H1 (cell line): ENCODE measurements around the gene TOP3A. TPM values are rescaled to one million over a fixed set of nuclear protein-coding genes. Genes with fewer than 3 reads are reported as not detected.

ENCODE experiments used
- CTCF ChIA-PET: fragments of 300-600 bp; sonication (Branson Sonifier 250); formaldehyde crosslinking; loops from one replicate; lab custom pipeline; 2021; ENCODE audit not compliant: partially characterized antibody; lab: Charles Lee
- POLR2A ChIA-PET: fragments of 300-600 bp; sonication (Branson Sonifier 250); formaldehyde crosslinking; loops from one replicate; lab custom pipeline; 2021; ENCODE audit warnings: inconsistent platforms; ENCODE audit not compliant: partially characterized antibody; lab: Charles Lee
- DNase-seq, 2 experiments: peaks; one replicate each; pipeline versions ENCODE4 v3.0.0 to v3.0.0-alpha.2; 2010 to 2022; ENCODE audit warnings: low spot score in 2 of 2, low read depth in 1 of 2, mixed read lengths in 1 of 2
- FAIRE-seq: peaks from 2 replicates; lab custom pipeline; 2011; peaks lifted over from hg19 to GRCh38; lab: Jason Lieb, UNC
- H2AFZ ChIP-seq: 2 replicates; pipeline ENCODE4 v1.8.1; 2012; ENCODE audit warnings: low read length, inconsistent platforms
- H2AK5ac ChIP-seq: 2 replicates; pipeline ENCODE4 v1.6.1; 2013; ENCODE audit warnings: low read depth, low read length
- H2BK120ac ChIP-seq: replicated peaks from 2 replicates; pipeline ENCODE3; 2013; ENCODE audit warnings: low read depth, low read length, inconsistent platforms
- H2BK12ac ChIP-seq: 2 replicates; pipeline ENCODE4 v1.6.1; 2013; ENCODE audit warnings: low read depth, low read length
- H2BK15ac ChIP-seq: 2 replicates; pipeline ENCODE4 v1.6.1; 2013; ENCODE audit warnings: low read length
- H2BK20ac ChIP-seq: 2 replicates; pipeline ENCODE4 v1.6.1; 2013; ENCODE audit warnings: low read length
- H2BK5ac ChIP-seq: 2 replicates; pipeline ENCODE4 v1.6.1; 2013; ENCODE audit warnings: low read depth, low read length
- H3K14ac ChIP-seq: 2 replicates; pipeline ENCODE4 v1.6.1; 2013; ENCODE audit warnings: inconsistent platforms; ENCODE audit not compliant: insufficient read length
- H3K18ac ChIP-seq: 2 replicates; pipeline ENCODE4 v1.6.1; 2013; ENCODE audit warnings: low read length; ENCODE audit errors: extremely low read depth
- H3K23ac ChIP-seq: 2 replicates; pipeline ENCODE4 v1.6.1; 2013; ENCODE audit warnings: inconsistent platforms; ENCODE audit not compliant: insufficient read length
- H3K23me2 ChIP-seq: 2 replicates; pipeline ENCODE4 v1.6.1; 2013; ENCODE audit warnings: low read depth, low read length
- H3K27ac ChIP-seq: 2 replicates; pipeline ENCODE4 v1.6.1; 2011; ENCODE audit warnings: low read depth, low read length, inconsistent platforms
- H3K27me3 ChIP-seq, 4 experiments: replicated peaks in 1 of 4; 1 replicate in 1 of 4; 2 replicates in 3 of 4; pipeline versions ENCODE4 v1.6.1 to v1.8.1; 2011 to 2013; ENCODE audit warnings: low read length in 3 of 4, mild to moderate bottlenecking in 3 of 4, inconsistent platforms in 2 of 4, mixed read lengths in 2 of 4, moderate library complexity in 1 of 4; ENCODE audit not compliant: control insufficient read depth in 3 of 4, insufficient read depth in 3 of 4; ENCODE audit errors: extremely low read depth in 1 of 4
- H3K36me3 ChIP-seq, 4 experiments: 2 replicates each; pipeline versions ENCODE4 v1.6.1 to v1.8.1; 2011 to 2013; ENCODE audit warnings: mild to moderate bottlenecking in 4 of 4, low read length in 3 of 4, moderate library complexity in 2 of 4, control low read depth in 1 of 4, inconsistent platforms in 1 of 4; ENCODE audit not compliant: insufficient read depth in 4 of 4, control insufficient read depth in 2 of 4
- H3K4ac ChIP-seq: replicated peaks from 2 replicates; pipeline ENCODE3; 2013; ENCODE audit warnings: low read length, low read depth, mixed read lengths, inconsistent platforms; ENCODE audit not compliant: insufficient read length
- H3K4me1 ChIP-seq, 4 experiments: replicated peaks in 1 of 4; 1 replicate in 1 of 4; 2 replicates in 3 of 4; pipeline versions ENCODE4 v1.6.1 to v1.8.1; 2011 to 2013; ENCODE audit warnings: low read length in 3 of 4, inconsistent platforms in 2 of 4, mixed read lengths in 1 of 4; ENCODE audit not compliant: insufficient read depth in 4 of 4, control insufficient read depth in 3 of 4
- H3K4me2 ChIP-seq, 2 experiments: 2 replicates each; pipeline versions ENCODE4 v1.6.1 to v1.8.1; 2011 to 2013; ENCODE audit warnings: low read depth in 2 of 2, low read length in 2 of 2, control low read depth in 1 of 2, inconsistent platforms in 1 of 2, mild to moderate bottlenecking in 1 of 2; ENCODE audit not compliant: insufficient read depth in 1 of 2
- H3K4me3 ChIP-seq, 4 experiments: fragments of 200-600, 300-600 bp in 1 of 4; sonication (generic), shearing (Covaris generic), sonication (Bioruptor Twin) in 1 of 4; 2 replicates each; pipeline versions ENCODE4 v1.5.1 to v1.8.1; 2011 to 2016; ENCODE audit warnings: low read length in 4 of 4, low read depth in 3 of 4, control low read depth in 2 of 4, inconsistent platforms in 2 of 4, mild to moderate bottlenecking in 2 of 4, mixed read lengths in 1 of 4, moderate library complexity in 1 of 4; ENCODE audit not compliant: insufficient read depth in 2 of 4; ENCODE audit errors: extremely low read depth in 1 of 4
- H3K56ac ChIP-seq: replicated peaks from 2 replicates; pipeline ENCODE3; 2013; ENCODE audit warnings: low read depth, mild to moderate bottlenecking, mixed read lengths, low read length, inconsistent platforms; ENCODE audit not compliant: insufficient read length
- H3K79me1 ChIP-seq: 2 replicates; pipeline ENCODE4 v1.6.1; 2013; ENCODE audit warnings: low read depth, low read length, control low read depth
- H3K79me2 ChIP-seq, 2 experiments: 2 replicates each; pipeline versions ENCODE4 v1.6.1 to v1.8.1; 2012 to 2013; ENCODE audit warnings: low read length in 2 of 2, mild to moderate bottlenecking in 2 of 2, inconsistent platforms in 1 of 2; ENCODE audit not compliant: insufficient read depth in 2 of 2, control insufficient read depth in 1 of 2
- H3K9ac ChIP-seq, 4 experiments: replicated peaks in 1 of 4; 1 replicate in 1 of 4; 2 replicates in 3 of 4; pipeline versions ENCODE4 v1.6.1 to v1.8.1; 2011 to 2013; ENCODE audit warnings: low read depth in 3 of 4, low read length in 3 of 4, control low read depth in 2 of 4, mild to moderate bottlenecking in 2 of 4, moderate library complexity in 2 of 4, inconsistent platforms in 1 of 4; ENCODE audit errors: extremely low read depth in 1 of 4
- H3K9me3 ChIP-seq, 2 experiments: 2 replicates each; pipeline versions ENCODE4 v1.6.1 to v1.8.1; 2012 to 2013; ENCODE audit warnings: mild to moderate bottlenecking in 2 of 2, moderate library complexity in 2 of 2, control low read depth in 1 of 2, inconsistent platforms in 1 of 2, low read depth in 1 of 2, low read length in 1 of 2, mixed read lengths in 1 of 2; ENCODE audit not compliant: insufficient read depth in 2 of 2
- H4K20me1 ChIP-seq, 2 experiments: replicated peaks in 1 of 2; 2 replicates each; pipeline versions ENCODE3 to v1.8.1; 2011 to 2013; ENCODE audit warnings: inconsistent platforms in 2 of 2, low read length in 2 of 2, mild to moderate bottlenecking in 1 of 2; ENCODE audit not compliant: insufficient read depth in 2 of 2, control insufficient read depth in 1 of 2
- H4K5ac ChIP-seq: 2 replicates; pipeline ENCODE4 v1.6.1; 2013; ENCODE audit warnings: low read length, low read depth, mixed read lengths, inconsistent platforms; ENCODE audit not compliant: insufficient read length
- H4K8ac ChIP-seq: 2 replicates; pipeline ENCODE4 v1.8.0; 2013; ENCODE audit warnings: mild to moderate bottlenecking, moderate library complexity, low read length, inconsistent platforms; ENCODE audit not compliant: insufficient read depth; ENCODE audit errors: extremely low read depth
- H4K91ac ChIP-seq: replicated peaks from 2 replicates; pipeline ENCODE3; 2013; ENCODE audit warnings: low read length, mixed read lengths, inconsistent platforms; ENCODE audit not compliant: insufficient read length
- CHD2 ChIP-seq: IDR thresholded peaks from 2 replicates; pipeline ENCODE4 v1.6.1; 2012; ENCODE audit warnings: low read length, improper control_type of control experiment
- EGR1 ChIP-seq: IDR thresholded peaks from 2 replicates; pipeline ENCODE4 v1.6.1; 2011; ENCODE audit warnings: low read depth, low read length, borderline replicate concordance
- POLR2A ChIP-seq, 2 experiments: IDR thresholded peaks; 1 replicate in 1 of 2; 2 replicates in 1 of 2; pipeline ENCODE4 v1.6.1; 2011; ENCODE audit warnings: low read depth in 2 of 2, low read length in 2 of 2, mild to moderate bottlenecking in 2 of 2; ENCODE audit errors: control extremely low read depth in 1 of 2
- RBBP5 ChIP-seq: IDR thresholded peaks from 2 replicates; pipeline ENCODE4 v1.7.1; 2012; ENCODE audit warnings: low read depth, mild to moderate bottlenecking, inconsistent platforms, low read length, moderate library complexity, borderline replicate concordance
- RXRA ChIP-seq: IDR thresholded peaks from 2 replicates; pipeline ENCODE4 v1.6.1; 2011; ENCODE audit warnings: low read depth, mild to moderate bottlenecking, low read length, moderate library complexity; ENCODE audit not compliant: insufficient read depth
- SP2 ChIP-seq: IDR thresholded peaks from 2 replicates; pipeline ENCODE4 v1.6.1; 2012; ENCODE audit warnings: mild to moderate bottlenecking, low read length, inconsistent platforms
- SUZ12 ChIP-seq: fragments of 200-600 bp; sonication (generic); IDR thresholded peaks from 2 replicates; pipeline ENCODE4 v1.6.1; 2012; ENCODE audit warnings: mild to moderate bottlenecking, inconsistent platforms, low read length, moderate library complexity, mixed read lengths
- ZNF274 ChIP-seq: IDR thresholded peaks from 2 replicates; pipeline ENCODE4 v1.7.0; 2012; ENCODE audit warnings: low read length, borderline replicate concordance; ENCODE audit errors: extremely low read depth
- WGBS, 2 experiments: shearing (Covaris generic) in 1 of 2; methylation state at CpG; one replicate each; pipeline versions ENCODE4 v1.1.6 to v1.1.7; 2013 to 2015; ENCODE audit warnings: low lambda C conversion rate in 2 of 2, mixed read lengths in 2 of 2, inconsistent platforms in 1 of 2, low coverage in 1 of 2, missing lambda C conversion rate in 1 of 2; ENCODE audit not compliant: insufficient replicate concordance in 2 of 2, insufficient coverage in 1 of 2, insufficient read length in 1 of 2; ENCODE audit errors: extremely low coverage in 1 of 2, missing lambda C conversion rate in 1 of 2; 5-methylcytosine and 5-hydroxymethylcytosine counted together
- polyA plus RNA-seq, 7 experiments: library from polyadenylated mRNA; depleted of rRNA in 3 of 7; stranded (reverse) in 5 of 7; unstranded in 2 of 7; fragments of >200 nt in 5 of 7; fragments of 200-250 nt in 2 of 7; gene quantifications; 1 replicate in 5 of 7; 2 replicates in 1 of 7; 4 replicates in 1 of 7; pipeline versions ENCODE4 v1.2.1 to v1.2.3, GENCODE V29; 2011 to 2013; ENCODE audit warnings: missing spikeins in 2 of 7, mixed read lengths in 2 of 7
- total RNA-seq: library from RNA; stranded (reverse); fragmentation: NEBNext Ultra II Directional; extraction: Animal tissue kit (Norgen Biotek cat#: 25700); gene quantifications from 2 replicates; pipeline ENCODE4 v1.2.1, GENCODE V29; 2021

TOP3A gene
- total and polyA plus RNA-seq, 2 of the 8 experiments (the other 6 are each of a cell fraction or from before 2014, with no cell fraction given), result 23.4 to 54.3 TPM

DNA sequence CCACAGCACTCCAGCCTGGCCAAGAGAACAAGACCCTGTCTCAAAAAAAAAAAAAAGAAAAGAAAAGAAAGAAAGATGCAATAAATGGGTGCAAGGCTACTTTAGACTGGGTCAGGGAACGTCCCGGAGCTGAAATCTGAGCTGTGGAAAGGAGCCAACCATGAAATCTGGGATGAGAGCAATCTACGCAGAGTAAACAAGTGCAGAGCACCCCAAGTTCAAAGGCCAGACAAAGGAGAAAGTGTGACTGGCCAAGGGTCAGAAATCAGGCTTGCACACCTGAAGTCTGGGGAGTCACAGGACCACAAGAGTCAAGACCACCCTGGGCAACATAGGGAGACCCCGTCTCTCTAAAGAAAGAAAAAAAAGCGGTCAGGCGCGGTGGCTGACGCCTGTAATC, 45.7 kb upstream of the TOP3A start:
- no peak overlapping the region for H2BK15ac ChIP-seq
- H3K9me3 ChIP-seq, result no peaks in the 10 kb centered on the region
- no peak overlapping the region for H3K56ac ChIP-seq
- H3K23me2 ChIP-seq, result peaks cover 6% of the 10 kb centered on the region
- H3K18ac ChIP-seq, result no peak overlapping the region
- no peak overlapping the region for H3K4me2 ChIP-seq
- H2AK5ac ChIP-seq, result no peak overlapping the region
- H4K20me1 ChIP-seq, result peaks cover 0 to 2% of the 10 kb centered on the region in 2 experiments
- H3K27ac ChIP-seq, result no peak overlapping the region
- POLR2A ChIA-PET, result interaction anchor here (3.0 kb wide), 1 partner anchor 100 kb away, joined by 13 read pairs; the partner anchor contains the start of gene MIEF2
- no peak overlapping the region for H3K4me3 ChIP-seq
- FAIRE-seq, result no peak
- H3K4ac ChIP-seq, result no peak overlapping the region
- no peak overlapping the region for H4K5ac ChIP-seq
- CTCF ChIA-PET, result interaction anchor here (1.2 kb wide), 1 partner anchor 39 kb away, joined by 3 read pairs; no protein-coding TSS in a partner anchor
- H3K79me1 ChIP-seq, result peaks cover 7% of the 10 kb centered on the region; the same call in 1 of the 2 replicates
- peaks cover 4 to 39% of the 10 kb centered on the region in 2 experiments for H3K79me2 ChIP-seq
- no peak overlapping the region for H2BK20ac ChIP-seq
- H3K9ac ChIP-seq, result no peak overlapping the region
- no peak for TF ChIP-seq RBBP5
- TF ChIP-seq RXRA, result no peak
- TF ChIP-seq SUZ12, result no peak
- TF ChIP-seq SP2, result no peak
- no peak for TF ChIP-seq CHD2
- no peak for TF ChIP-seq POLR2A (IDR thresholded peaks at IDR 0.05; ENCODE audit: control extremely low read depth in 1 of 2, low read depth in 2 of 2, low read length in 2 of 2)
- no peak for TF ChIP-seq EGR1
- no peak for TF ChIP-seq ZNF274
- TF ChIP-seq, all 59 proteins: peak for 0
- no peak overlapping the region for H3K23ac ChIP-seq
- DNase-seq, result no peak
- H3K4me1 ChIP-seq, result peaks cover 0 to 2% (median 0%) of the 10 kb centered on the region in 4 experiments; a peak in 1 of 7 replicates
- no peaks in the 10 kb centered on the region for H3K27me3 ChIP-seq
- no peak overlapping the region for H2AFZ ChIP-seq
- H3K14ac ChIP-seq, result no peak overlapping the region
- no peak overlapping the region for H4K8ac ChIP-seq
- WGBS, 2 experiments, result 98% methylated on average over 8 of the region's 8 CpGs; no CpG with 5 or more reads in 1 of the 2 experiments
- H2BK120ac ChIP-seq, result no peak overlapping the region
- H2BK5ac ChIP-seq, result no peak overlapping the region
- H3K36me3 ChIP-seq, result peaks cover 2 to 14% (median 7%) of the 10 kb centered on the region in 4 experiments; a peak in 5 of 8 replicates
- H2BK12ac ChIP-seq, result no peak overlapping the region
- no peak overlapping the region for H4K91ac ChIP-seq
